Lung microvascular endothelial cell (primary cell): ENCODE results near the gene WDFY4. TPM values are rescaled to one million over a fixed set of nuclear protein-coding genes. Genes with fewer than 3 reads are reported as not detected.

ENCODE experiments used
- DNase-seq, 2 donors: peaks; one replicate each; pipeline versions ENCODE4 v3.0.0 to v3.0.0-alpha.2; 2010; ENCODE audit warnings: low read depth in 2 of 2
- total RNA-seq: library from RNA; depleted of rRNA; stranded (reverse); fragments of >200 nt; gene quantifications from 2 replicates; pipeline ENCODE4 v1.2.1, GENCODE V29; 2014

Gene WDFY4
- total RNA-seq, 1 donor from 2014 or later, result under 0.01 TPM

DNA sequence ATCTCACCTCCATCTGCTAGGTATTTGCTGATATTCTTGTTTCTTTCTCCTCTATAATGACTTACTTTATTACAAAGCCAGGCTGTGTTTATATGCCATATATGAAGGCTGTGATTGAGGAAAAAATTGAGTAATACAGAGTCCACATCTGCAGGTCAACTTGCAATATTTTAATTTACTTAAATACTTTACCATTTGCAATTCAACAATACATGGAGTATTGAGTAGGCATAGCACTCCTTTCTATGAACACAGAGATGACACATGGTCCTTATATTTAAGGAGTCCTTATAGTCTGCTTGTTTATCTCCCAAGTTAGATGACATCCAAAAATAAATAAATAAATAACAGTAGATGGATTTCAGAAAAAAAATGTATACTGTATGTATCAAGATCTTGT lies 158.5 kb downstream of the WDFY4 start:
- DNase-seq, result no peak

DNA sequence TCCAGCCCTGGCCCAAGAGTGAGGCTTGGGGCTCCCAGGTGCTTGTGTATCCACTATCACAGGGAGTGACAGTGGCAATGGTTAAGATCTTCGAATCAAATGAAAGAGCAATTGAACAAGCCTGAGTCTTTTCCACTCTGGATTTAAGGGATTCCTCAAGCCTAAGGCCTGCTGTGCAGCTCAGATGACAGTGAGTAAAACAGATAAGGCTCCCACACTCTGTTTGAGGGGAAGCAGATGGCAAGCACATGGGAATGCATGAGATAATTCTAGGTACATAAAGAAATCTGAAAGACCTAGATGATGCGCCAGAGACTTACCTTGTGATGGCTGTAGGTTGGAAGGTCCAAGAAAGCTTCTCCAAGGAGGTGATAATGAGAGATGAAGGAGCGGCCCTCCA lies 159.9 kb downstream of the WDFY4 start:
- DNase-seq, result no peak

DNA sequence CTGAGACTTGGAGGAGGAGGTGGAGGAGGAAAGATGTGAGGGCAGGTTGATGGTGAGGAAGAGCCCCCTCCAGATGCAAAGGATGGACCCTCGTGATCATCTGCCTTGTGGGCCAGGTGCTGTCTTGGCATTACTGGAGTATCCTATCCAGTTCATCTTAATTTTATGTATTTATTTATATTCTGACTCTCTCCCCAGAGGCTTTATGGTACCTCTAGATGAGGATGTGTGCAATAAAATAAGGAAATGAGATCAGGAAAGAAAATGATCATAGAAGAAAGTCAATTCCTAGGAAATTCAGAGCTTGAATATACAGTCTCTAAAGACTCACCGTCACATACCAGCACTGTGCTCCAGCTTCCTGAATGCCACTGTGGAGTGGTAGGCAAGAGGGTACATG lies 160.8 kb downstream of the WDFY4 start:
- no peak for DNase-seq

DNA sequence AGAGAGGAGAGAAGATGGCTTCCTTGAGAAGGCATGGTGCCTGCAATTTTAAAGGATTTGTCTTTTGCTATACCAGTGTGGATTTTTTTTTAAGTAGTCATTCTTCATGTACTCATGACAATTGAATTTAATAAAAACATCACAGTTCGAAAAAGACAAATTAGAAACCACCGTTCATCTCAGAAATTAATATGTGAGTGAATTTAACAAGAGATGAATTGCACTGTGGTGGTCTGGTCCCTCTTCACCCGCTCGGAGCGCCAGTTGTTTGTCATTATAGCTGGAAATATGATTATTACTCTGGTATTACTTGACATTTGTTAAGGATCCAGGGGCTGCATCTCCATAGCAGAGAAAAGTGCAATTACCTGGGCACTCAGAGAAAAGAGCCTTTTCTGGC lies 163.0 kb downstream of the WDFY4 start:
- DNase-seq, result no peak

DNA sequence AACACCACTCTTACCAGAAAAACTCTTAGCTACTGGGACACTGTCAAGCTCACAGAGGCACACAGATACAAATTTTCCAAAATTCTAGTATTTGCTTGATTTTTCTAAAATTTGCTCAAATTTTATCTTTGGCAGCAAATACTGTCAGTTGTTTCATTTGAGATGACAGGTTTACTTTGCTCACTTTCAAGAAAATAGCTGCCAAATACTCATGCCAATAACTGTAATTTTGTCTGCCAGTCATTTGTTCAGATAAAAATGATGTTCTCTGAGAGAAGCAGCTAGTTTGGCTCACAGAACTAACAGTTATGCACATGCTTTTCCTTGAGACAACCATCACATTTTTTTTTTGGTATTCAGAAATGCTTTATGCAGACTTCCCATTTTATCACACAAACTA lies 172.2 kb downstream of the WDFY4 start:
- DNase-seq, result no peak

DNA sequence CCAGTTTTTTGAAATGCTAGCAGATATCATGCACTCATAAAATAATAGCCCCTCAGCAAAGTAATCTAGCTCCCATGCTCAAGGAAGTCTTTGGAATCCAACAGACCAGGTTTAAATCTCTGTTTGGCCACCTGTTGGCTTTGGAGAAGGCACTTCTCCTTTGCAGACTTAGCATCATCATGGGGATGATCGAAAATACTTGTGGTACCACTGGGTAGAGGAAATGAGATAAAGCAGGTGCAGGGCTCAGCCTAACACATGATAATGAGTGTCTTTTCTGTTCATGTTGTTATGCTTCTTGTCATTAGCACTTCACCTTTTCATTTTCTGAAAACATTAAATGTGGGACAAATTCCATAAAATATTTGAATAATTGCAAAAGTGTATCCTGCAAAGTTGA lies 187.6 kb downstream of the WDFY4 start:
- DNase-seq, result no peak

DNA sequence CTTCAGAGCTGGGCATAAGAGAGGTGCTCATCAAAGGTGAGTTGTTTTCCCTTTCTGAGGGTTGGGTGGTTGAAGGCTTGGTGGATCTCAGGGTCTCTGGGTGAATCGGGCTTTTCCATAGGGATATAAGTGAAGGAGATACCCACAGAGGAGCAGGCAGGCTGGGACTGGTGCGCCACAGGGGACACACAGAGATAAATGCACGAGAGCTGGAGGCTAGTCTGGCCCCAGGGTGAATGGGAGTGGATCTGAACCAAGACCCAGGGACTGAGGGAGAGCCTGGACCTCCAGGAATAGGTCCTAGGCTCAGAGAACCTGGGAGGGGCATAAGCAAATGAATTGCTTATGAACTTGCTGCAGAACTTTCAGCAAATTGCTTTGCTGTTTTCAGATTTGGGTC lies 193.4 kb downstream of the WDFY4 start:
- no peak for DNase-seq

DNA sequence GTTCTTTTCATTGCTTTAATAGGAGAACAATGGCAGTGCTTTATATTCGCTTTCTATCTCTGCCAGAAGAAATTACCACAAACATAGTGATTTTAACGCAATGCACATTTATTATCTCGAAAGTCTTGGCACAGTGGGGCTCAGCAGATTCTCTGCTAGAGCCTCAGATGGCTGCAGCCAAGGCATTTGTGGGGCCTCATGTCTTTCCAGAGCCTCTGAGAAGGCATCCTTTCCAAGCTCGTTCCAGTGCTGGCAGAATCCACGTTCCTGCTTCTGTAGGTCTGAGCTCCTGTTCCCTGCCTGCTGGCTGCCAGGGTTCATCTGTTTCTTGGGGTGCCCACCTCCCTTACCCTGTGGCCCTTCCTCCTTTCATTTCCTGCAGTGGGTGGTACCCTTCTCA lies 194.8 kb downstream of the WDFY4 start:
- no peak for DNase-seq

DNA sequence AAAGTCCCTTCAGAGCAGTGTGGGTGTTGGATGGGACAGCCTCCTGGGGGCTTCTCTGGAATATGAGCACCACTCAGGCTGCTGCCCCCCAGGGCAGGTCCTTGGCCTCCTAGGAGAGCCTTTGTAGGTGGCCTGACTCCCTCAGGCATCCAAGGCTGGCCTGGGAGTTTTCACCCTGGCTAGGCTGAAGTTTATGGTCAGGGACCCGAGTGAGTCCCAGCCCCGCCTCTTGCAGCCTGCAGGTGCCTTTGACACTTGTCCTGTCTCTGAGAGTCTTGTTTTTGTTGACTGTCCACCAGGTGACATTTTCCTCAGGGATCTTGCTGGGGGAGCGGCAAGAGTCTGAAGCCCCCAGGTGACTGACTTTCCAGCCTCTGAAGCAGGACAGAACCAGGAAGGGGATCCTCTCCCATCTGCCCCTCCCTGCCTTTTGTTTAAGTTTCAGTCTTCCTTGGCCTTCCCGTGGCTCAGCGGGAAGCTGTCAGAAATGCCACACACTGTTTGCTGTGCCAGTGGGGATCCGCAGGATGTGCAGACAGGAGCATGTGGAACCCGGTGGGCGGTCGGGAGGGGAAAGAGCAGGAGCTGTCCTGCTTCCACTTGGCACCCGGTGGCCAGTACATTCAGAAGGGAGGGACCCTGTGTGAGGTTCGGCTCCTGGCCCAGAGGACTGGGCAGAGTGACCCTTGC lies 195.5 kb downstream of the WDFY4 start:
- DNase-seq, result no peak

DNA sequence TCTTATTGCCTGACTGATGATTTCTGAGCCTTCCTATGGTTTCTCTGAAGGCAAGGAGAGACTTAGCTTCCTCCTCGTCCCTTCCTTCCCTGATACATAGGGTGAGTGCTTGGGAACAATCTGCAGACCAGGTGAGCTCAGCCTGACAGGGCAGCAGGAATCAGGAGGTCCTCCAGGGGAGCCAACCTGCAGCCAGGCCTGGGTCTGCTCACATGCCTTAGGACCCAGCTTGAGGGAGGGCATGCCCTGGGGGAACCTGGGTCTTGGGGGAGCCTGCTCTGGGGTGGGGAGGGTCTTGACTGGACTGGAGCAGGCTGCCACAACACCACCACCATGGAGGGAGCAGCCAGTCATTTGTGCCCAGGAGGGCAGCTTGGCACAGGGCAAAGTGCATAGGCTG lies 197.3 kb downstream of the WDFY4 start:
- DNase-seq, result no peak

DNA sequence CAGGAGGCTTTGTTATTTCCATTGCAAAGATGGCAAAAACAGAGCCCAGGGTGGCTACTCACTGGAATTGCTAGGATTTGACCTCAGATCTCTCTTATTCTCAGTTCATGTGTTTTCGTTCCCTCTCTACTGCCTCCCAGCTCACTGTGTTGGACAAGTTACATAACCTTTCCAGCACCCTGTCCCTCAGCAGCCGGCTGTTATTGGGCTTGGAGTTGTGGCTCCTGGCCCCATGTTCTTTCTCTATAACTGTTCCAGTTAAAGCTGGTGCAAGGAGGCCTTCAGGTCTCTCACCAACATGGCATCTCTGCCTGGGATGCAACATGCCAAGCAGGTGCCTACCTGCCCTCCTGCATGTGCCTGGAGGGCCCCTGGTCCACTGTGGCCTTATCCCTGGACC lies 198.2 kb downstream of the WDFY4 start:
- DNase-seq, result no peak

DNA sequence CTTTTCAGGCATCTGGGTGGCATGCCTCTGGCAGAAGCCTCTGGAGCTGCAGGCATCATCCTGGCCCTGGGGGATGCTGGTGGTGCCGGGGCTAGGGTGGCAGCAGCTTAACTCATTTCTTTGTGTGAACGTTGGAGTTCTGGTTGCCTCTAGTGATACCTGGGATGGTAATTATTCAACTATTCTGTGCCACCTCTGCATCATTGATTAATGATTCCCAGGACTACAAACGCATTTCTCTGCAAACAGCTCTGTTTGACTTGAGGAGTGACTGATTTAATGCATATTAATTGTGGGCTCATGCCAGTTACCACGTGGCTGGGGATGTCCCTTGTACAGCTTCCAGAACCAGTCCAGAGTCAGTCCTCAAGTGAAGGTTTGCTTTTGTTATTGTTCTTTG lies 199.0 kb downstream of the WDFY4 start:
- DNase-seq, result no peak

DNA sequence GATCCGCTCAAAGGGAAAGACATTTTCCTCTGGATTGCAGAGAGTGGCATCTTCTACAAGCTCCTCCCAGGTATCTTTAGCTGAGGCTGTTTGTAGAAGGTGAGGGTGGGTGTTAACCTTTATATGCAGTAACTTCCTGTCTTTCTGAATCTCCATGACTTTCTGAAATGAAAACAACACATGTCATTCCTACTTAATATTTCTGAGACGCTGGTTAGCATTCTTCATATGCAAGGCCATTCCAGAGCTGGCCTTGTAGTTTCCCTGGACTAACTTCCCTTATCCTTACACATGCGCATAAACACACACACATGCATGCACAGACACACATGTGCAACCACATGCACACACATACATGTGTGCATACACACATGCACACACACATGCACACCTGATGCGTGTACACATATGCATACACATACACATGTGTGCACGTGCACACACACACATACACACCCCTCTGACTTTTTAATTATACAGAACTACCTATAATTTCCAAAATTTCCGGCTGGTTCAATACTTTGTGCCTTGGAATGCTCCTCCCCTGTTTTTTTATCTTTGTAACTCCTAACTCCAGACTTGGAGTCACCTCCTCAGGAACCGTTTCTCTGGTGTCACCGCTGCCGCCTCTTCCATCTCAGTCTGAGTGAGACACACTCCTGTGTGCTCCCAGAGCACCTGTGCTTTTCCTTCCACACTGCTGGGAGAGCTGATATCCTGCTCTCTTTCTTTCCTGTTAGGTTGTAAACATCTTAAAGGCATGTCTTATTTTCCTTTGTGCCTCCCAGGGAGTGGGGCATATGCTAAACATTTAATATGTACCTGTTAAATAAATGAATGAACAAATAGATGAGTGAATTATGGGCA lies 199.7 kb downstream of the WDFY4 start:
- no peak for DNase-seq

DNA sequence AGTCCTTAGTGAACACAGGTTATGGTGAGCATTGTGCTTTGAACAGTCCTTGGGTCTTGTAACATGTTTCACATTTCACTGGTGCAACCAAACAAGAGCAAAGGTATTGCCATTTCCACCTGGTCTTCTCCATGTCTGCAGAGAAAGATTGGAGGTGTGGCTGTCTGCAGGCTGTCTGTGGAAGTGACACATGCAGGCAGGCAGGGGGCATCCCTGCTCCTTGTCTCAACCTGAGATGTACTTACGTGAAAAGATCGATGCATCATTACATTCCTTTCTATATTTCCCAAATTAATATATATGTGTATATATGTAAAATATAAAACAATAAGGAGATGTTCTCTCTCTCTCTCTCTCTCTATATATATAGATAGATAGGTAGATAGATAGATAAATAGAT lies 200.7 kb downstream of the WDFY4 start:
- peak; percentile 21 to 55 for DNase-seq

DNA sequence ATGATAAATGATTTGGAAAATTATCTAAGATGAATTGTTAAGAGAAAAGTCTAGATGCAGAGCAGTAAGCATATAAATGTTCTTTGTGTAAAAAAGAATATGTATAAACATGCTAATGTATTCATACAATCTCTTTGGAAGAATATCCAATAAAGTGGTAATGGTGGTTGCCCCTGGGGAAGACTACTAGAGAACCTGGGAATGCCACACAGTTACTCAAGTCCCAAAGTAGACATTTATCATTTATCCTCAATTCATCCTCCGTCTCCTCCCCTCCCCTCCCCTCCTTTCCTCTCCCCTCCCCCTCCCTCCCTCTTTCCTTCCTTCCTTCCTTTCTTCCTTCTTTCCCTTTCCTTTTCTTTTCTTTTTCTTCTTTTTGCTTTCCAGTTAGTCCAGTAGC lies 203.3 kb downstream of the WDFY4 start:
- no peak for DNase-seq

DNA sequence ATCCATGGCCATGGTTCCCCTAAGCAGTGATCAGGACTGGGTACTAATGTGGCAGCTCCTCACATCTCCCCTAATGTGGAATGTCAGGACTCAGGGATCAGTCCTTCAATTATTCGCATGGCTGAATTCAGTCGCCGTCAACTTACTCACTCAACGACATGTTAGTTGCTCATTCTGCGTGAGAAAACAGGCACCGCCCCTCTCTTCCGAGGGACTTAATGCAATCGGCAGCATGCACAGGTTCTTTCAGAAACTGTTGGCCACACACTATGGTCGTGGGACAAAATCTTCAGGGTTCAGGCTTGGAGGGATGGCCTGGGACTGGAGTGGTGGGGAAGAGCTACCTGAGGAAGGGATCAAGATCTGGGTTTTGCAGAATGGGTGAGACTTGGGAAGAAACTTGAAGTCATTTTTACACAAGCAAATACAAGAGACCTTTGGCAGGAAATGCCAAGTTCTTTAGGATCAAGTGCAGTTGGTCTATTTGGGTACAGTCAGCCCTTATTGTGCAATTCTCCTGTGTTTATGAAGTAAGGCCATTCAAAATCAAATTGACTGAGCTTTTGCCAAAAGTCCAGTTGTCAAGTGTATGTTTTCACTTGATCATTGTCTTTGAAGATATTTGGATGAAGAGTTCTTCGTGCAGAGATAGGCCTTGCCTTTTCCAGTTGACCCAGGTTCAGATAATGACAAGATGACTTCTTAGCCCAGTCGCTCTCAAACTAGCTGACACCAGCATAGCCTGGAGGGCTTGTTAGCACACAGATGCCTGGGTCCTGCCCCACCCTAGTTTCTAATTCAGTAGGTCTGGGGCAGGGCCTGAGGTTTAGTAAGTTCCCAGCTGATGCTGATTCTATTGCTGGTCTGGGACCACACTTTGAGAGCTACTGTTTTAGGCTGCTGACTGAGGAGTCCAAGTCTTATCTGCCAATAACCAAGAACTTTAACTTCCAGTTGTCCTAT lies 206.5 kb downstream of the WDFY4 start:
- DNase-seq, result no peak

DNA sequence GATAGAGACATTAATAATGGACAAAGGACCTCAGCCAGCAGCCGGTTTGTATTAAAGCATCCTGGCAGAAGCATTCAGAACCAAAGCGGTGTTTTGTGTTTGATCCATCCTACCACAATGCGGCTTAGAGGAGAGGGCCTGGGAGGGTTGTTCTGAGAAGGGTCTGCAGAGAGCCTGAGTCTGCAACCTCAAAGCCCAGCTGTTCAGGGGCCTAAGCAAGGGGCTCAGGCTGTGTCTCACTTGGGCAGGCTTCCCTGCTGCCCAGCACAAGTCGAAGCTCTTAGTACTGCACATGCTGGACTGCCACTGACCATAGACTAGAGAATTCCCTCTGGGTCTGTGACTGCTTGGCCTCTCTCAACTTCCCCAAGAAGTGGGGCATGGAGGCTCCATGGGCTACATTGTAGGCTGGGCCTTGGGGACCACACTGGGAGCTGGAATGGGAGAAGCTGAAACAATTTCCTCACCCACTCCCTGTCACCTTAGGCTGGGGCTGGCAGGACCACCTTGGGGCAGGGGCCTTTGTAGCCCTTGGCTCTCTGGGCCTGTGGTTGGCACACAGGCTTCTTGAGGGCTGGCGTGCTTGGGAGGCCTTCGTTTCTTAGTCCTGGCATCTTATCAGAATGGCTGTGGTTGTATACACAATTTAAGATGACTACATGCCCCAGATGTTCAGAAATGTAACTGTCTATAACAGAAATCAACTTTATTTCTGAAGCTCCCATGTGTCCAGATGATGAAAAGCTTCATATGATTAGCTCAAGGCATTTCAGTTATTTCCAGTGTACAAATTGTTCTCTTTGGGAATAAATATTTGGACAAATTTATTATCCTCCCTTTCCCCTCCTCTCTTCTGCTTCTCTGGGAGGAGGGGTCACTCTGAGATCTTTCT lies 210.5 kb downstream of the WDFY4 start:
- DNase-seq, result no peak

DNA sequence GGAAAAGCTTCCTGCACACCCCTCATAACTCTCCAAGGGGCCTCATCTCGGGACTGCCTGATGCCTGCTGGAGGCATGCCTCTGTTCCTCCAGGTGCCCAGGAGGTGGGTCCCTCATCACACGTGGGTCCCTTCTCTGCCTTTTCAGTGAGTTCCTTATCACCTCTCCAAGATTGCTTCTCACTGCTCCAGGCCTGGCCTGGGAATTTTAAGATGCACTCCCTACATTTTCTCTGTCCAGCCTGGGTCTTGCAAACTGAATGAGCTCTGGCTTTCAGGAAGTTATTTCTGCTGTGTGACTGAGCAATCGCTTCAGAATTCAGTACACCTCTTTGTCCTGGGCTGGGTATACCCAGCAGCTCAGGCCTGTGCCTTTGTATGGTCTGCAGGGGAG lies 211.1 kb downstream of the WDFY4 start:
- no peak for DNase-seq

DNA sequence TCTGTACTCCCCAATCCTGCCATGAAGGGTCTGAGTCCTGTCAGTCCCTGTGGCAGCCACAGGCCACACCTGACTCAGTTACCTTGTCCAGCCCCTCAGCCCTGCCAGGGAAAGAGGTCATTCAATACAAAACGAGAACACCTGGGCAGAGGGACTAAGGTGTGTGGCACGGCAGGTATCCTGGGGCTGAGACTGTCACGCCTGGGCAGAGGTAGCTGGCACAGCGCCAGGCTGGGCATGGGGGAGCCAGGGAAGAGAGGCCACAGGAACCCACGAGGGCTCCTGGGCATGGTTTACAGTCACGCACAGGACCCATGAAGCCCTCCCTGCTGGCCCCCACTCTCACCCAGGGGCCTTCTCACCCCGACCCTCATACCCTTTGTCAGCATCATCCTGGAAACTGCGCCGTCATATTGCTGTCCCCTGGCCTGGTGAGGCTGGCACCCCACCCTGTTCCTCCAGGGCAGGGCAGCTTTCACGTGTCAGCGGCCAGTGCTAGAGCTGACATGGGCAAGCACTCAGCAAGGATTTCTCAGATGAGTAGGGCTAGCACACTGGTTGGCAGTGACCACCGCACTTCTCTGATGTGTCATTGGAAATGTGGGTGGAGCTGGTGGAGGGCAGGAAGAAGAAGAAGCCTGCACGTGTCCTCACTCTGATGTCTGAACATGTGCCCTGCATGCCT lies 212.2 kb downstream of the WDFY4 start:
- DNase-seq, result no peak

DNA sequence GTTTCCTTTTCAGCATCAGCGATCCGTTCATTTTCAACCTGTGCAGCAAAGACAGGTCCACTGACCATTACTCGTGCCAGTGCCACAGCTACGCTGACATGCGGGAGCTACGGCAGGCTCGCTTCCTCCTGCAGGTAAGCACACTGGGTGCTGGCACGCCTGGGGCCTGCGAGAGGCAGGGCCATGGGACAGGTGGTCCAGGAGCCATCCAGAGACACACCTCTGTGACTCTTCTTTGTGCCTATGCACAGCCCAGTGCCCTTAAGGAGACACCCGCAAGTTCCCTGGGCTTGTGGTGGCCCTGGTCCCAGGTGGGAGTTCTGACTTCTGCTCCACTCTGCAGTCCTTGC lies 212.7 kb downstream of the WDFY4 start:
- no peak for DNase-seq

DNA sequence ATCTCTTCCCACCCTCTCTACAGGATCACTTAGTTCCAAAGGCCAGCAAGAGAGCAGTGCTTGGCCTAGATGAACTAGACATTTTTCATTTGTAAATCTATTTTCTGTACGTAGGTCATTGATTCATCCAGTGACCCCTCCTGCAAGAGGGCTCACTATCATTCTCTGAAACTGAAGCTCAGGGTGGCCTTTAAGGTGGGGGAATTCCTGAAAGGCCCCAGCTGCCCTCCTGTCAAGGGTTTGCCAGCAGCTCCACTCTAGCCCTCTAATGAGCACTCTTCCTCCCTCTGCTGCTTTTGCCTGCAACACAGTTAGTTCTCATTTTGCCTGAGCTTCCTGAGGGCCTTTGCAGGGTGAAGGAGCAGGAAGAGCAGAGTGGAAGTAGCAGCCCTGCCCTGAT lies 213.8 kb downstream of the WDFY4 start:
- no peak for DNase-seq
